Astrocyte (in vitro differentiated cells and primary cell): ENCODE data around the gene ADORA1. TPM values are rescaled to one million over a fixed set of nuclear protein-coding genes. Genes with fewer than 3 reads are reported as not detected.

Experiments used
- DNase-seq: peaks from one replicate; pipeline ENCODE4 v3.0.0-alpha.2; 2010; ENCODE audit warnings: low read depth
- FAIRE-seq: peaks from 2 replicates; lab custom pipeline; 2011; peaks lifted over from hg19 to GRCh38; lab: Jason Lieb, UNC
- H2AFZ ChIP-seq: 2 replicates; pipeline ENCODE4 v1.6.0; 2012; ENCODE audit warnings: low read depth, low read length, inconsistent platforms
- H3K27ac ChIP-seq: 2 replicates; pipeline ENCODE4 v1.5.1; 2011; ENCODE audit warnings: low read depth, low read length, inconsistent platforms
- H3K27me3 ChIP-seq: 2 replicates; pipeline ENCODE4 v1.6.0; 2011; ENCODE audit warnings: low read length, inconsistent platforms; ENCODE audit not compliant: insufficient read depth
- H3K36me3 ChIP-seq: 2 replicates; pipeline ENCODE4 v1.5.1; 2011; ENCODE audit warnings: low read length, inconsistent platforms; ENCODE audit not compliant: insufficient read depth
- H3K4me1 ChIP-seq: 2 replicates; pipeline ENCODE4 v1.5.1; 2011; ENCODE audit warnings: low read length, inconsistent platforms; ENCODE audit not compliant: insufficient read depth
- H3K4me2 ChIP-seq: 2 replicates; pipeline ENCODE4 v1.6.0; 2012; ENCODE audit warnings: low read length, inconsistent platforms
- H3K4me3 ChIP-seq: 2 replicates; pipeline ENCODE4 v1.5.1; 2011; ENCODE audit warnings: low read depth, mild to moderate bottlenecking, low read length, inconsistent platforms; ENCODE audit not compliant: insufficient read depth
- H3K79me2 ChIP-seq: 2 replicates; pipeline ENCODE4 v1.6.0; 2012; ENCODE audit warnings: mild to moderate bottlenecking, low read length, inconsistent platforms; ENCODE audit not compliant: insufficient read depth
- H3K9ac ChIP-seq: 2 replicates; pipeline ENCODE4 v1.6.0; 2012; ENCODE audit warnings: mild to moderate bottlenecking, low read length, inconsistent platforms
- H3K9me3 ChIP-seq: 2 replicates; pipeline ENCODE4 v1.5.1; 2012; ENCODE audit warnings: low read depth, mild to moderate bottlenecking, low read length, inconsistent platforms; ENCODE audit not compliant: insufficient read depth
- H4K20me1 ChIP-seq: 2 replicates; pipeline ENCODE4 v1.6.0; 2012; ENCODE audit warnings: low read length, inconsistent platforms; ENCODE audit not compliant: insufficient read depth
- H3K27ac Mint-ChIP-seq: one replicate; pipeline ENCODE4 v1.8.0; 2021; ENCODE audit warnings: mild to moderate bottlenecking, mixed read lengths; ENCODE audit not compliant: unreplicated experiment
- H3K27me3 Mint-ChIP-seq: one replicate; pipeline ENCODE4 v1.8.0; 2021; ENCODE audit warnings: low read depth, mixed read lengths; ENCODE audit not compliant: unreplicated experiment
- H3K36me3 Mint-ChIP-seq: one replicate; pipeline ENCODE4 v1.8.0; 2021; ENCODE audit warnings: low read depth, mixed read lengths; ENCODE audit not compliant: unreplicated experiment
- H3K4me1 Mint-ChIP-seq: one replicate; pipeline ENCODE4 v1.8.0; 2021; ENCODE audit warnings: low read depth, mixed read lengths; ENCODE audit not compliant: unreplicated experiment
- H3K4me3 Mint-ChIP-seq: one replicate; pipeline ENCODE4 v1.8.0; 2021; ENCODE audit warnings: mild to moderate bottlenecking, moderate library complexity, mixed read lengths; ENCODE audit not compliant: unreplicated experiment
- H3K9me3 Mint-ChIP-seq: one replicate; pipeline ENCODE4 v1.8.0; 2021; ENCODE audit warnings: mild to moderate bottlenecking, mixed read lengths; ENCODE audit not compliant: unreplicated experiment
- EZH2 ChIP-seq: IDR thresholded peaks from 2 replicates; pipeline ENCODE4 v1.6.1; 2012; ENCODE audit warnings: mild to moderate bottlenecking, low read length, inconsistent platforms; ENCODE audit not compliant: insufficient read depth
- total RNA-seq: library from RNA; stranded (reverse); gene quantifications from 2 replicates; pipeline ENCODE4 v1.2.1, GENCODE V29; 2021
- TF ChIP-seq, protein P1 (sequence below): IDR thresholded peaks from 2 replicates; pipeline ENCODE4 v1.5.1; 2011; ENCODE audit warnings: low read depth, mild to moderate bottlenecking, inconsistent platforms, low read length, moderate library complexity; ENCODE audit not compliant: insufficient read depth

ADORA1 gene
- total RNA-seq, 1 donor from 2014 or later, result 5.7 TPM

- H3K36me3 Mint-ChIP-seq, result no peaks in the 10 kb centered on the region
- no peak overlapping the region for H3K27ac Mint-ChIP-seq
- H4K20me1 ChIP-seq, result no peaks in the 10 kb centered on the region
- H3K36me3 ChIP-seq, result no peaks in the 10 kb centered on the region
- peaks cover 2% of the 10 kb centered on the region for H3K9me3 Mint-ChIP-seq
- peaks cover 48% of the 10 kb centered on the region for H3K27me3 Mint-ChIP-seq
- H3K4me2 ChIP-seq, result no peak overlapping the region
- peaks cover 10% of the 10 kb centered on the region for H3K4me1 Mint-ChIP-seq
- no peaks in the 10 kb centered on the region for H3K9me3 ChIP-seq
- no peak overlapping the region for H3K4me3 ChIP-seq
- no peak for FAIRE-seq
- no peak for TF ChIP-seq EZH2
- TF ChIP-seq, protein P1, sequence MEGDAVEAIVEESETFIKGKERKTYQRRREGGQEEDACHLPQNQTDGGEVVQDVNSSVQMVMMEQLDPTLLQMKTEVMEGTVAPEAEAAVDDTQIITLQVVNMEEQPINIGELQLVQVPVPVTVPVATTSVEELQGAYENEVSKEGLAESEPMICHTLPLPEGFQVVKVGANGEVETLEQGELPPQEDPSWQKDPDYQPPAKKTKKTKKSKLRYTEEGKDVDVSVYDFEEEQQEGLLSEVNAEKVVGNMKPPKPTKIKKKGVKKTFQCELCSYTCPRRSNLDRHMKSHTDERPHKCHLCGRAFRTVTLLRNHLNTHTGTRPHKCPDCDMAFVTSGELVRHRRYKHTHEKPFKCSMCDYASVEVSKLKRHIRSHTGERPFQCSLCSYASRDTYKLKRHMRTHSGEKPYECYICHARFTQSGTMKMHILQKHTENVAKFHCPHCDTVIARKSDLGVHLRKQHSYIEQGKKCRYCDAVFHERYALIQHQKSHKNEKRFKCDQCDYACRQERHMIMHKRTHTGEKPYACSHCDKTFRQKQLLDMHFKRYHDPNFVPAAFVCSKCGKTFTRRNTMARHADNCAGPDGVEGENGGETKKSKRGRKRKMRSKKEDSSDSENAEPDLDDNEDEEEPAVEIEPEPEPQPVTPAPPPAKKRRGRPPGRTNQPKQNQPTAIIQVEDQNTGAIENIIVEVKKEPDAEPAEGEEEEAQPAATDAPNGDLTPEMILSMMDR, result no peak
- H3K4me1 ChIP-seq, result no peaks in the 10 kb centered on the region
- no peak overlapping the region for H2AFZ ChIP-seq
- no peak overlapping the region for H3K4me3 Mint-ChIP-seq
- DNase-seq, result no peak
- H3K27me3 ChIP-seq, result peaks cover 3% of the 10 kb centered on the region
- H3K9ac ChIP-seq, result no peak overlapping the region
- no peaks in the 10 kb centered on the region for H3K79me2 ChIP-seq
- no peak overlapping the region for H3K27ac ChIP-seq
Measured at GRCh38 chr1:203210988-203211387, 83.5 kb downstream of the ADORA1 start.

GRCh38 chr1:203211812-203212211 is 84.3 kb downstream of the ADORA1 start:
- DNase-seq, result no peak
- no peak overlapping the region for H3K4me2 ChIP-seq
- H3K4me3 ChIP-seq, result no peak overlapping the region
- H3K36me3 ChIP-seq, result no peaks in the 10 kb centered on the region
- H2AFZ ChIP-seq, result no peak overlapping the region
- Mint-ChIP-seq H3K4me3 (no peak overlapping the region), H3K9me3 (peaks cover 2% of the 10 kb centered on the region), H3K27ac (no peak overlapping the region), H3K4me1 (peaks cover 4% of the 10 kb centered on the region), H3K36me3 (no peaks in the 10 kb centered on the region), H3K27me3 (peaks cover 56% of the 10 kb centered on the region)
- FAIRE-seq, result no peak
- H3K27ac ChIP-seq, result no peak overlapping the region
- no peaks in the 10 kb centered on the region for H3K9me3 ChIP-seq
- H3K27me3 ChIP-seq, result peaks cover 6% of the 10 kb centered on the region
- no peak overlapping the region for H3K9ac ChIP-seq
- no peaks in the 10 kb centered on the region for H3K4me1 ChIP-seq
- TF ChIP-seq, protein P1, result no peak
- no peak for TF ChIP-seq EZH2
- no peaks in the 10 kb centered on the region for H4K20me1 ChIP-seq
- H3K79me2 ChIP-seq, result no peaks in the 10 kb centered on the region

DNA sequence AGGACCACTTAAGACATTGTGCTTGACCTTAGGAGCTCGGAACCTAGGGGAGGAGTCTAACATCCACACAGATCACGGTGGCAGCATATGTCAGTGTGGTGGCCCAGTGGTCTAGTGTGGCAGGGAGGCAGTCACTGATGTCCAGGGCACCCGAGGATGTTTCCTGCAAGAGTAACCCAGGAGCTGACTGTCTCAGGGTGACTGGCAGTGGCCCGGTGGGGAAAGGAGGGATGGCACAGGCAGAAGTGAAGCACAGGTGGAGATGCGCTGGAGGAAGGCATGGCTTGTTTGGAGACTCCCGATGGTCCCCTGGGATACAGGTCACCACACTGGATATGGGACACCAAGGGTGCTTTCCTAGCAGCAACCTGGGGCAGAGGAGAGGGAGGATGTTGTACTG is 85.6 kb downstream of the ADORA1 start:
- no peaks in the 10 kb centered on the region for H3K9me3 ChIP-seq
- H3K27me3 Mint-ChIP-seq, result peaks cover 61% of the 10 kb centered on the region
- H3K4me2 ChIP-seq, result no peak overlapping the region
- peaks cover 2% of the 10 kb centered on the region for H3K4me1 Mint-ChIP-seq
- no peak overlapping the region for H3K4me3 ChIP-seq
- H3K36me3 Mint-ChIP-seq, result no peaks in the 10 kb centered on the region
- H4K20me1 ChIP-seq, result no peaks in the 10 kb centered on the region
- DNase-seq, result no peak
- H3K9me3 Mint-ChIP-seq, result no peaks in the 10 kb centered on the region
- no peak overlapping the region for H3K27ac ChIP-seq
- no peak for FAIRE-seq
- peaks cover 15% of the 10 kb centered on the region for H3K27me3 ChIP-seq
- H3K36me3 ChIP-seq, result no peaks in the 10 kb centered on the region
- no peak overlapping the region for H3K4me3 Mint-ChIP-seq
- H3K4me1 ChIP-seq, result no peaks in the 10 kb centered on the region
- H3K27ac Mint-ChIP-seq, result no peak overlapping the region
- H3K79me2 ChIP-seq, result no peaks in the 10 kb centered on the region
- H2AFZ ChIP-seq, result no peak overlapping the region
- TF ChIP-seq, protein P1, result no peak
- no peak for TF ChIP-seq EZH2
- H3K9ac ChIP-seq, result no peak overlapping the region
